Gastroesophageal sphincter (tissue), 3 donors: ENCODE results near the gene ISG20.

Experiments
- EP300 ChIP-seq: sonication (generic); formaldehyde crosslinking; IDR thresholded peaks from one replicate; pipeline ENCODE4 v1.6.1; 2017; ENCODE audit warnings: antibody characterized with exemption, mild to moderate bottlenecking
- POLR2A ChIP-seq, 2 donors: fragments of 450-650 bp; IDR thresholded peaks; one replicate each; pipeline ENCODE4 v1.6.1; 2017; ENCODE audit warnings: antibody characterized with exemption in 2 of 2, mild to moderate bottlenecking in 2 of 2, moderate library complexity in 1 of 2
- POLR2AphosphoS5 ChIP-seq: sonication (generic); formaldehyde crosslinking; IDR thresholded peaks from one replicate; pipeline ENCODE4 v1.6.1; 2017; ENCODE audit warnings: antibody characterized with exemption
- TF ChIP-seq, protein P1 (sequence below), 4 experiments: fragments of 200-600 bp in 2 of 4; fragments of 450-650 bp in 2 of 4; sonication (generic) in 1 of 4; IDR thresholded peaks; one replicate each; pipeline ENCODE4 v1.5.1; 2017 to 2019; ENCODE audit warnings: antibody characterized with exemption in 4 of 4, mild to moderate bottlenecking in 2 of 4, moderate library complexity in 2 of 4

DNA sequence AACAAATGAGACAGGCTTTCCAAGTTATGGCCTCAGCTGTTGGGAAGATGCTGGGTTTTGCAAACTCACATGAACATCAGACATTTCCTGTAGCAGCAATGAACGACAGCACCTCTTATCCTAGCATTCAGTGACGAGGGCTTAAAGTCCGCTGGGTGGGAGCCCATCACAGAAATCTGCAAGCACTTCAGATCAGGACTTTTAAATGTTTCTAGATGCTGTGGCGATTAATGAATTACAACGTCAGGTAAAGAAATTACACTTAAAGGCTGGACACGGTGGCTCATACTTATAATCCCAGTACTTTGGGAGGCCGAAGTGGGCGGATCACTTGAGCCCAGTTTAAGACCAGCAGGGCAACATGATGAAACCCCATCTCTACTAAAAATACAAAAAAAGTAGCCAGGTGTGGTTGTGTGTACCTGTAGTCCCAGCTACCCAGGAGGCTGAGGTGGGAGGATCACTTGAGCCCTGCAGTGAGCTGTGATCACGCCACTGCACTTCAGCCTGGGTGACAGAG, 13.8 kb upstream of the ISG20 start:
- TF ChIP-seq, protein P1, sequence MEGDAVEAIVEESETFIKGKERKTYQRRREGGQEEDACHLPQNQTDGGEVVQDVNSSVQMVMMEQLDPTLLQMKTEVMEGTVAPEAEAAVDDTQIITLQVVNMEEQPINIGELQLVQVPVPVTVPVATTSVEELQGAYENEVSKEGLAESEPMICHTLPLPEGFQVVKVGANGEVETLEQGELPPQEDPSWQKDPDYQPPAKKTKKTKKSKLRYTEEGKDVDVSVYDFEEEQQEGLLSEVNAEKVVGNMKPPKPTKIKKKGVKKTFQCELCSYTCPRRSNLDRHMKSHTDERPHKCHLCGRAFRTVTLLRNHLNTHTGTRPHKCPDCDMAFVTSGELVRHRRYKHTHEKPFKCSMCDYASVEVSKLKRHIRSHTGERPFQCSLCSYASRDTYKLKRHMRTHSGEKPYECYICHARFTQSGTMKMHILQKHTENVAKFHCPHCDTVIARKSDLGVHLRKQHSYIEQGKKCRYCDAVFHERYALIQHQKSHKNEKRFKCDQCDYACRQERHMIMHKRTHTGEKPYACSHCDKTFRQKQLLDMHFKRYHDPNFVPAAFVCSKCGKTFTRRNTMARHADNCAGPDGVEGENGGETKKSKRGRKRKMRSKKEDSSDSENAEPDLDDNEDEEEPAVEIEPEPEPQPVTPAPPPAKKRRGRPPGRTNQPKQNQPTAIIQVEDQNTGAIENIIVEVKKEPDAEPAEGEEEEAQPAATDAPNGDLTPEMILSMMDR (IDR thresholded peaks at IDR 0.05), result no peak
- TF ChIP-seq POLR2A (IDR thresholded peaks at IDR 0.05), result no peak
- TF ChIP-seq POLR2AphosphoS5, result no peak
- TF ChIP-seq EP300, result no peak
